Measurements from ENCODE around the gene DOCK4. TPM values are rescaled to one million over a fixed set of nuclear protein-coding genes. Genes with fewer than 3 reads are reported as not detected.

DOCK4 gene
- total and polyA plus RNA-seq, 2 of the 8 experiments (the other 6 are each of a cell fraction or from before 2014, with no cell fraction given), result 5.1 to 23.6 TPM

- Histone ChIP-seq H3K9me3 (ENCODE audit: insufficient read depth in 2 of 2, low read depth in 1 of 2, low read length in 1 of 2) (no peaks in the 10 kb centered on the region), H4K20me1 (replicated peaks in 1 of 2; ENCODE audit: control insufficient read depth in 1 of 2, insufficient read depth in 2 of 2, low read length in 2 of 2) (peaks cover 0 to 2% of the 10 kb centered on the region in 2 experiments), H2BK5ac (ENCODE audit: low read depth, low read length) (no peak overlapping the region), H2BK12ac (ENCODE audit: low read depth, low read length) (no peak overlapping the region), H3K79me2 (ENCODE audit: control insufficient read depth in 1 of 2, insufficient read depth in 2 of 2, low read length in 2 of 2) (no peaks in the 10 kb centered on the region), H3K23ac (ENCODE audit: insufficient read length) (no peak overlapping the region), H4K91ac (replicated peaks; ENCODE audit: insufficient read length, low read length) (no peak overlapping the region), H3K79me1 (ENCODE audit: low read depth, low read length) (no peaks in the 10 kb centered on the region; the same call in 1 of the 2 replicates), H3K56ac (replicated peaks; ENCODE audit: insufficient read length, low read depth, low read length) (no peak overlapping the region), H2BK20ac (ENCODE audit: low read length) (no peak overlapping the region), H3K4me3 (ENCODE audit: extremely low read depth in 1 of 4, insufficient read depth in 2 of 4, low read depth in 3 of 4, low read length in 4 of 4) (no peak overlapping the region), H3K27me3 (replicated peaks in 1 of 4; ENCODE audit: control insufficient read depth in 3 of 4, extremely low read depth in 1 of 4, insufficient read depth in 3 of 4, low read length in 3 of 4) (no peaks in the 10 kb centered on the region), H2AK5ac (ENCODE audit: low read depth, low read length) (no peak overlapping the region), H3K36me3 (ENCODE audit: control insufficient read depth in 2 of 4, insufficient read depth in 4 of 4, low read length in 3 of 4) (no peaks in the 10 kb centered on the region), H4K5ac (ENCODE audit: insufficient read length, low read depth, low read length) (no peak overlapping the region), H3K27ac (ENCODE audit: low read depth, low read length) (no peak overlapping the region), H3K4ac (replicated peaks; ENCODE audit: insufficient read length, low read depth, low read length) (no peak overlapping the region), H4K8ac (ENCODE audit: extremely low read depth, insufficient read depth, low read length) (no peak overlapping the region), H3K18ac (ENCODE audit: extremely low read depth, low read length) (no peak overlapping the region), H2BK120ac (replicated peaks; ENCODE audit: low read depth, low read length) (no peak overlapping the region), H3K14ac (ENCODE audit: insufficient read length) (no peak overlapping the region), H3K23me2 (ENCODE audit: low read depth, low read length) (no peaks in the 10 kb centered on the region), H2BK15ac (ENCODE audit: low read length) (no peak overlapping the region), H3K4me2 (ENCODE audit: insufficient read depth in 1 of 2, low read depth in 2 of 2, low read length in 2 of 2) (no peak overlapping the region), H2AFZ (ENCODE audit: low read length) (no peak overlapping the region), H3K4me1 (replicated peaks in 1 of 4; ENCODE audit: control insufficient read depth in 3 of 4, insufficient read depth in 4 of 4, low read length in 3 of 4) (no peaks in the 10 kb centered on the region; a peak in 2 of 7 replicates), H3K9ac (replicated peaks in 1 of 4; ENCODE audit: extremely low read depth in 1 of 4, low read depth in 3 of 4, low read length in 3 of 4) (no peak overlapping the region)
- ChIA-PET POLR2A (ENCODE audit: partially characterized antibody) (no interaction called here), CTCF (ENCODE audit: partially characterized antibody) (no interaction called here)
- 97% methylated on average over 2 of the region's 2 CpGs; no CpG with 5 or more reads in 1 of the 2 experiments for WGBS, 2 experiments (ENCODE audit: extremely low coverage in 1 of 2, insufficient coverage in 1 of 2, insufficient read length in 1 of 2, insufficient replicate concordance in 2 of 2, low coverage in 1 of 2, low lambda C conversion rate in 2 of 2, missing lambda C conversion rate in 1 of 2)
- FAIRE-seq (no peak), DNase-seq (ENCODE audit: low read depth in 1 of 2, low spot score in 2 of 2) (no peak)
- TF ChIP-seq E2F6 (IDR thresholded peaks at IDR 0.05) (no peak), TCF12 (IDR thresholded peaks at IDR 0.05; ENCODE audit: low read depth, low read length) (no peak), EP300 (IDR thresholded peaks at IDR 0.05; ENCODE audit: borderline replicate concordance in 1 of 2, low read depth in 2 of 2, low read length in 2 of 2) (no peak)
Measured at GRCh38 chr7:112025556-112025955, 180.6 kb downstream of the DOCK4 start.

All from H1 (cell line).